H1 (cell line): ENCODE measurements around the gene INPP4A. TPM values are rescaled to one million over a fixed set of nuclear protein-coding genes. Genes with fewer than 3 reads are reported as not detected.

Experiments used
- CTCF ChIA-PET: fragments of 300-600 bp; sonication (Branson Sonifier 250); formaldehyde crosslinking; loops from one replicate; lab custom pipeline; 2021; ENCODE audit not compliant: partially characterized antibody; lab: Charles Lee
- POLR2A ChIA-PET: fragments of 300-600 bp; sonication (Branson Sonifier 250); formaldehyde crosslinking; loops from one replicate; lab custom pipeline; 2021; ENCODE audit warnings: inconsistent platforms; ENCODE audit not compliant: partially characterized antibody; lab: Charles Lee
- DNase-seq, 2 experiments: peaks; one replicate each; pipeline versions ENCODE4 v3.0.0 to v3.0.0-alpha.2; 2010 to 2022; ENCODE audit warnings: low spot score in 2 of 2, low read depth in 1 of 2, mixed read lengths in 1 of 2
- FAIRE-seq: peaks from 2 replicates; lab custom pipeline; 2011; peaks lifted over from hg19 to GRCh38; lab: Jason Lieb, UNC
- H2AFZ ChIP-seq: 2 replicates; pipeline ENCODE4 v1.8.1; 2012; ENCODE audit warnings: low read length, inconsistent platforms
- H2AK5ac ChIP-seq: 2 replicates; pipeline ENCODE4 v1.6.1; 2013; ENCODE audit warnings: low read depth, low read length
- H2BK120ac ChIP-seq: replicated peaks from 2 replicates; pipeline ENCODE3; 2013; ENCODE audit warnings: low read depth, low read length, inconsistent platforms
- H2BK12ac ChIP-seq: 2 replicates; pipeline ENCODE4 v1.6.1; 2013; ENCODE audit warnings: low read depth, low read length
- H2BK15ac ChIP-seq: 2 replicates; pipeline ENCODE4 v1.6.1; 2013; ENCODE audit warnings: low read length
- H2BK20ac ChIP-seq: 2 replicates; pipeline ENCODE4 v1.6.1; 2013; ENCODE audit warnings: low read length
- H2BK5ac ChIP-seq: 2 replicates; pipeline ENCODE4 v1.6.1; 2013; ENCODE audit warnings: low read depth, low read length
- H3K14ac ChIP-seq: 2 replicates; pipeline ENCODE4 v1.6.1; 2013; ENCODE audit warnings: inconsistent platforms; ENCODE audit not compliant: insufficient read length
- H3K18ac ChIP-seq: 2 replicates; pipeline ENCODE4 v1.6.1; 2013; ENCODE audit warnings: low read length; ENCODE audit errors: extremely low read depth
- H3K23ac ChIP-seq: 2 replicates; pipeline ENCODE4 v1.6.1; 2013; ENCODE audit warnings: inconsistent platforms; ENCODE audit not compliant: insufficient read length
- H3K23me2 ChIP-seq: 2 replicates; pipeline ENCODE4 v1.6.1; 2013; ENCODE audit warnings: low read depth, low read length
- H3K27ac ChIP-seq: 2 replicates; pipeline ENCODE4 v1.6.1; 2011; ENCODE audit warnings: low read depth, low read length, inconsistent platforms
- H3K27me3 ChIP-seq, 4 experiments: replicated peaks in 1 of 4; 1 replicate in 1 of 4; 2 replicates in 3 of 4; pipeline versions ENCODE4 v1.6.1 to v1.8.1; 2011 to 2013; ENCODE audit warnings: low read length in 3 of 4, mild to moderate bottlenecking in 3 of 4, inconsistent platforms in 2 of 4, mixed read lengths in 2 of 4, moderate library complexity in 1 of 4; ENCODE audit not compliant: control insufficient read depth in 3 of 4, insufficient read depth in 3 of 4; ENCODE audit errors: extremely low read depth in 1 of 4
- H3K36me3 ChIP-seq, 4 experiments: 2 replicates each; pipeline versions ENCODE4 v1.6.1 to v1.8.1; 2011 to 2013; ENCODE audit warnings: mild to moderate bottlenecking in 4 of 4, low read length in 3 of 4, moderate library complexity in 2 of 4, control low read depth in 1 of 4, inconsistent platforms in 1 of 4; ENCODE audit not compliant: insufficient read depth in 4 of 4, control insufficient read depth in 2 of 4
- H3K4ac ChIP-seq: replicated peaks from 2 replicates; pipeline ENCODE3; 2013; ENCODE audit warnings: low read length, low read depth, mixed read lengths, inconsistent platforms; ENCODE audit not compliant: insufficient read length
- H3K4me1 ChIP-seq, 4 experiments: replicated peaks in 1 of 4; 1 replicate in 1 of 4; 2 replicates in 3 of 4; pipeline versions ENCODE4 v1.6.1 to v1.8.1; 2011 to 2013; ENCODE audit warnings: low read length in 3 of 4, inconsistent platforms in 2 of 4, mixed read lengths in 1 of 4; ENCODE audit not compliant: insufficient read depth in 4 of 4, control insufficient read depth in 3 of 4
- H3K4me2 ChIP-seq, 2 experiments: 2 replicates each; pipeline versions ENCODE4 v1.6.1 to v1.8.1; 2011 to 2013; ENCODE audit warnings: low read depth in 2 of 2, low read length in 2 of 2, control low read depth in 1 of 2, inconsistent platforms in 1 of 2, mild to moderate bottlenecking in 1 of 2; ENCODE audit not compliant: insufficient read depth in 1 of 2
- H3K4me3 ChIP-seq, 4 experiments: fragments of 200-600, 300-600 bp in 1 of 4; sonication (generic), shearing (Covaris generic), sonication (Bioruptor Twin) in 1 of 4; 2 replicates each; pipeline versions ENCODE4 v1.5.1 to v1.8.1; 2011 to 2016; ENCODE audit warnings: low read length in 4 of 4, low read depth in 3 of 4, control low read depth in 2 of 4, inconsistent platforms in 2 of 4, mild to moderate bottlenecking in 2 of 4, mixed read lengths in 1 of 4, moderate library complexity in 1 of 4; ENCODE audit not compliant: insufficient read depth in 2 of 4; ENCODE audit errors: extremely low read depth in 1 of 4
- H3K56ac ChIP-seq: replicated peaks from 2 replicates; pipeline ENCODE3; 2013; ENCODE audit warnings: low read depth, mild to moderate bottlenecking, mixed read lengths, low read length, inconsistent platforms; ENCODE audit not compliant: insufficient read length
- H3K79me1 ChIP-seq: 2 replicates; pipeline ENCODE4 v1.6.1; 2013; ENCODE audit warnings: low read depth, low read length, control low read depth
- H3K79me2 ChIP-seq, 2 experiments: 2 replicates each; pipeline versions ENCODE4 v1.6.1 to v1.8.1; 2012 to 2013; ENCODE audit warnings: low read length in 2 of 2, mild to moderate bottlenecking in 2 of 2, inconsistent platforms in 1 of 2; ENCODE audit not compliant: insufficient read depth in 2 of 2, control insufficient read depth in 1 of 2
- H3K9ac ChIP-seq, 4 experiments: replicated peaks in 1 of 4; 1 replicate in 1 of 4; 2 replicates in 3 of 4; pipeline versions ENCODE4 v1.6.1 to v1.8.1; 2011 to 2013; ENCODE audit warnings: low read depth in 3 of 4, low read length in 3 of 4, control low read depth in 2 of 4, mild to moderate bottlenecking in 2 of 4, moderate library complexity in 2 of 4, inconsistent platforms in 1 of 4; ENCODE audit errors: extremely low read depth in 1 of 4
- H3K9me3 ChIP-seq, 2 experiments: 2 replicates each; pipeline versions ENCODE4 v1.6.1 to v1.8.1; 2012 to 2013; ENCODE audit warnings: mild to moderate bottlenecking in 2 of 2, moderate library complexity in 2 of 2, control low read depth in 1 of 2, inconsistent platforms in 1 of 2, low read depth in 1 of 2, low read length in 1 of 2, mixed read lengths in 1 of 2; ENCODE audit not compliant: insufficient read depth in 2 of 2
- H4K20me1 ChIP-seq, 2 experiments: replicated peaks in 1 of 2; 2 replicates each; pipeline versions ENCODE3 to v1.8.1; 2011 to 2013; ENCODE audit warnings: inconsistent platforms in 2 of 2, low read length in 2 of 2, mild to moderate bottlenecking in 1 of 2; ENCODE audit not compliant: insufficient read depth in 2 of 2, control insufficient read depth in 1 of 2
- H4K5ac ChIP-seq: 2 replicates; pipeline ENCODE4 v1.6.1; 2013; ENCODE audit warnings: low read length, low read depth, mixed read lengths, inconsistent platforms; ENCODE audit not compliant: insufficient read length
- H4K8ac ChIP-seq: 2 replicates; pipeline ENCODE4 v1.8.0; 2013; ENCODE audit warnings: mild to moderate bottlenecking, moderate library complexity, low read length, inconsistent platforms; ENCODE audit not compliant: insufficient read depth; ENCODE audit errors: extremely low read depth
- H4K91ac ChIP-seq: replicated peaks from 2 replicates; pipeline ENCODE3; 2013; ENCODE audit warnings: low read length, mixed read lengths, inconsistent platforms; ENCODE audit not compliant: insufficient read length
- BACH1 ChIP-seq: IDR thresholded peaks from 2 replicates; pipeline ENCODE4 v1.6.1; 2012; ENCODE audit warnings: low read length, improper control_type of control experiment
- GTF2F1 ChIP-seq: IDR thresholded peaks from 2 replicates; pipeline ENCODE4 v1.6.1; 2012; ENCODE audit warnings: low read depth, low read length, improper control_type of control experiment, borderline replicate concordance
- KDM5A ChIP-seq: fragments of 200-600 bp; IDR thresholded peaks from 2 replicates; pipeline ENCODE4 v1.7.1; 2012; ENCODE audit warnings: mild to moderate bottlenecking, low read length, inconsistent platforms, mixed read lengths
- NRF1 ChIP-seq: IDR thresholded peaks from 2 replicates; pipeline ENCODE4 v1.6.1; 2011; ENCODE audit warnings: mild to moderate bottlenecking, low read depth, low read length, improper control_type of control experiment
- PHF8 ChIP-seq: fragments of 200-600 bp; sonication (generic); conservative IDR thresholded peaks from 2 replicates; pipeline ENCODE4 v1.7.1; 2012; ENCODE audit warnings: low read depth, mild to moderate bottlenecking, inconsistent platforms, low read length, moderate library complexity
- POU5F1 ChIP-seq: IDR thresholded peaks from 2 replicates; pipeline ENCODE4 v1.6.1; 2011; ENCODE audit warnings: low read depth, mild to moderate bottlenecking, low read length, moderate library complexity
- RAD21 ChIP-seq, 2 experiments: IDR thresholded peaks in 1 of 2; conservative IDR thresholded peaks in 1 of 2; 2 replicates each; pipeline ENCODE4 v1.6.1; 2011; ENCODE audit warnings: low read depth in 2 of 2, low read length in 2 of 2, improper control_type of control experiment in 1 of 2, inconsistent platforms in 1 of 2, mild to moderate bottlenecking in 1 of 2, moderate library complexity in 1 of 2
- RNF2 ChIP-seq: fragments of 200-900, 300-1000 bp; sonication (generic); IDR thresholded peaks from 2 replicates; pipeline ENCODE4 v1.7.1; 2016; ENCODE audit warnings: borderline replicate concordance, low read depth, mild to moderate bottlenecking, antibody characterized with exemption, low read length; ENCODE audit not compliant: poor library complexity, severe bottlenecking; ENCODE audit errors: missing control alignments
- RXRA ChIP-seq: IDR thresholded peaks from 2 replicates; pipeline ENCODE4 v1.6.1; 2011; ENCODE audit warnings: low read depth, mild to moderate bottlenecking, low read length, moderate library complexity; ENCODE audit not compliant: insufficient read depth
- SIN3A ChIP-seq, 2 experiments: IDR thresholded peaks in 1 of 2; conservative IDR thresholded peaks in 1 of 2; 2 replicates each; pipeline ENCODE4 v1.6.1; 2011 to 2012; ENCODE audit warnings: low read length in 2 of 2, improper control_type of control experiment in 1 of 2, low read depth in 1 of 2, mild to moderate bottlenecking in 1 of 2
- SP1 ChIP-seq: IDR thresholded peaks from 2 replicates; pipeline ENCODE4 v1.6.1; 2011; ENCODE audit warnings: low read depth, low read length
- SP4 ChIP-seq: IDR thresholded peaks from 2 replicates; pipeline ENCODE4 v1.6.1; 2012; ENCODE audit warnings: low read length, inconsistent platforms
- ZNF274 ChIP-seq: IDR thresholded peaks from 2 replicates; pipeline ENCODE4 v1.7.0; 2012; ENCODE audit warnings: low read length, borderline replicate concordance; ENCODE audit errors: extremely low read depth
- WGBS, 2 experiments: shearing (Covaris generic) in 1 of 2; methylation state at CpG; one replicate each; pipeline versions ENCODE4 v1.1.6 to v1.1.7; 2013 to 2015; ENCODE audit warnings: low lambda C conversion rate in 2 of 2, mixed read lengths in 2 of 2, inconsistent platforms in 1 of 2, low coverage in 1 of 2, missing lambda C conversion rate in 1 of 2; ENCODE audit not compliant: insufficient replicate concordance in 2 of 2, insufficient coverage in 1 of 2, insufficient read length in 1 of 2; ENCODE audit errors: extremely low coverage in 1 of 2, missing lambda C conversion rate in 1 of 2; 5-methylcytosine and 5-hydroxymethylcytosine counted together
- polyA plus RNA-seq, 7 experiments: library from polyadenylated mRNA; depleted of rRNA in 3 of 7; stranded (reverse) in 5 of 7; unstranded in 2 of 7; fragments of >200 nt in 5 of 7; fragments of 200-250 nt in 2 of 7; gene quantifications; 1 replicate in 5 of 7; 2 replicates in 1 of 7; 4 replicates in 1 of 7; pipeline versions ENCODE4 v1.2.1 to v1.2.3, GENCODE V29; 2011 to 2013; ENCODE audit warnings: missing spikeins in 2 of 7, mixed read lengths in 2 of 7
- total RNA-seq: library from RNA; stranded (reverse); fragmentation: NEBNext Ultra II Directional; extraction: Animal tissue kit (Norgen Biotek cat#: 25700); gene quantifications from 2 replicates; pipeline ENCODE4 v1.2.1, GENCODE V29; 2021

The INPP4A gene
- total and polyA plus RNA-seq, 2 of the 8 experiments (the other 6 are each of a cell fraction or from before 2014, with no cell fraction given), result 25.6 to 34.3 TPM

DNA sequence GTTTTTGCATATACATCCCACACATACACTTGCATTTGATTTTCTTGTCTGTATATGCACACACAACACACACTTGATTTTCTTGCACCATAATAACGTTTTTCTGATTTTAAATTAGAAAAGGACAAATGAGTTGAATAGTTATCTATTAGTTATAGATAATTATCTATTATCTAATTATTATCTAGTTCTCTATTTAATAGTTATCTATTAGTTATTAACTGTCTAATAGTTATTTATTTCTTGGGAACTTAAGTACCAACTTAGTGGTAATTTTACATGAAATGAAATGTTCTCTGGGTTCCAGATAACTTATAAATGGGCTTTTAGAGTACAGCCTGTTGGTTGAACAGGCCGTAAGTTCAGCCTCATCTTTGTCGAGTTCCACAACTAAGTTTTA is 23.0 kb downstream of the INPP4A start:
- FAIRE-seq, result no peak
- no peak for TF ChIP-seq KDM5A
- TF ChIP-seq RNF2, result no peak
- no peak for TF ChIP-seq BACH1
- no peak for TF ChIP-seq POU5F1
- no peak for TF ChIP-seq RAD21 (IDR thresholded peaks at IDR 0.05 in 1 of 2, conservative IDR thresholded peaks at IDR 0.05 in 1 of 2; ENCODE audit: low read depth in 2 of 2, low read length in 2 of 2)
- no peak for TF ChIP-seq PHF8
- TF ChIP-seq SIN3A (conservative IDR thresholded peaks at IDR 0.05 in 1 of 2, IDR thresholded peaks at IDR 0.05 in 1 of 2; ENCODE audit: low read depth in 1 of 2, low read length in 2 of 2), result no peak
- TF ChIP-seq SP1, result no peak
- no peak for TF ChIP-seq SP4
- TF ChIP-seq RXRA, result no peak
- no peak for TF ChIP-seq GTF2F1
- no peak for TF ChIP-seq NRF1
- TF ChIP-seq ZNF274, result no peak

More for the DNA sequence above, 23.0 kb downstream of the INPP4A start:
- Histone ChIP-seq H3K23me2 (no peaks in the 10 kb centered on the region), H2BK12ac (no peak overlapping the region), H2BK15ac (no peak overlapping the region), H3K27me3 (no peaks in the 10 kb centered on the region), H3K4ac (no peak overlapping the region), H4K5ac (no peak overlapping the region), H2BK20ac (no peak overlapping the region), H3K23ac (no peak overlapping the region), H3K9ac (no peak overlapping the region), H4K8ac (no peak overlapping the region), H2BK120ac (no peak overlapping the region), H3K4me1 (peaks cover 16 to 21% (median 19%) of the 10 kb centered on the region in 4 experiments), H3K4me2 (no peak overlapping the region), H3K27ac (no peak overlapping the region), H2AK5ac (no peak overlapping the region), H2AFZ (no peak overlapping the region), H3K18ac (no peak overlapping the region), H3K79me1 (peaks cover 27% of the 10 kb centered on the region), H2BK5ac (no peak overlapping the region), H4K91ac (no peak overlapping the region), H3K79me2 (peaks cover 0 to 91% of the 10 kb centered on the region in 2 experiments; a peak in 3 of 4 replicates), H3K14ac (no peak overlapping the region), H3K4me3 (no peak overlapping the region), H3K56ac (no peak overlapping the region), H3K9me3 (no peaks in the 10 kb centered on the region), H4K20me1 (peaks cover 6 to 15% of the 10 kb centered on the region in 2 experiments), H3K36me3 (no peaks in the 10 kb centered on the region)
- ChIA-PET POLR2A (no interaction called here), CTCF (interaction anchor here (0.9 kb wide), 1 partner anchor 8 kb away, joined by 3 read pairs; no protein-coding TSS in a partner anchor)
- no peak for DNase-seq
- 91% methylated on average over 3 of the region's 3 CpGs; no CpG with 5 or more reads in 1 of the 2 experiments for WGBS, 2 experiments
